WTC11 (cell line): Measurements from ENCODE around the gene KRT85. TPM values are rescaled to one million over a fixed set of nuclear protein-coding genes. Genes with fewer than 3 reads are reported as not detected.

Source experiments
- ATAC-seq: fragments of 200-7000 bp; cut with Tn5 transposase; 2 replicates; pipeline ENCODE4 v1.10.0; 2021; ENCODE audit warnings: mild to moderate bottlenecking, moderate library complexity
- CTCF ChIA-PET: fragments of 300-600 bp; sonication (Branson Sonifier 250); formaldehyde crosslinking; loops from one replicate; lab custom pipeline; 2021; ENCODE audit warnings: antibody characterized with exemption; lab: Charles Lee
- POLR2A ChIA-PET: fragments of 350-600 bp; sonication (Branson Sonifier 250); formaldehyde crosslinking; loops from one replicate; lab custom pipeline; 2021; ENCODE audit warnings: antibody characterized with exemption; lab: Charles Lee
- DNase-seq: peaks from one replicate; pipeline ENCODE4 v3.0.0; 2021; ENCODE audit warnings: low spot score
- H3K27ac Mint-ChIP-seq: 2 replicates; pipeline ENCODE4 v1.8.0; 2021; ENCODE audit warnings: mixed read lengths
- H3K27me3 Mint-ChIP-seq: 2 replicates; pipeline ENCODE4 v1.8.0; 2021; ENCODE audit warnings: low read depth, mild to moderate bottlenecking, moderate library complexity, mixed read lengths
- H3K36me3 Mint-ChIP-seq: 2 replicates; pipeline ENCODE4 v1.8.0; 2021; ENCODE audit warnings: mixed read lengths
- H3K4me1 Mint-ChIP-seq: 2 replicates; pipeline ENCODE4 v1.8.0; 2022; ENCODE audit warnings: mixed read lengths
- H3K4me3 Mint-ChIP-seq: 2 replicates; pipeline ENCODE4 v1.8.0; 2021; ENCODE audit warnings: mild to moderate bottlenecking, moderate library complexity, mixed read lengths
- H3K9me3 Mint-ChIP-seq: 2 replicates; pipeline ENCODE4 v1.8.0; 2021; ENCODE audit warnings: mixed read lengths
- ATF6 ChIP-seq: sonication (generic); formaldehyde crosslinking; IDR thresholded peaks from 2 replicates; pipeline ENCODE4 v1.8.1; 2023; ENCODE audit warnings: mild to moderate bottlenecking, missing genetic modification reagents
- CREB1 ChIP-seq: sonication (generic); formaldehyde crosslinking; IDR thresholded peaks from 2 replicates; pipeline ENCODE4 v1.8.0; 2023; ENCODE audit warnings: mild to moderate bottlenecking, missing genetic modification reagents
- E2F4 ChIP-seq: sonication (generic); formaldehyde crosslinking; IDR thresholded peaks from 2 replicates; pipeline ENCODE4 v1.8.1; 2022; ENCODE audit warnings: low read depth, mild to moderate bottlenecking, moderate library complexity, missing genetic modification reagents, borderline replicate concordance
- ERG ChIP-seq: fragments of 250-450 bp; sonication (Bioruptor Pico); IDR thresholded peaks from 2 replicates; pipeline ENCODE4 v1.8.0; 2021; ENCODE audit warnings: mild to moderate bottlenecking
- GRHL2 ChIP-seq: fragments of 250-450 bp; sonication (Bioruptor Pico); IDR thresholded peaks from 2 replicates; pipeline ENCODE4 v1.8.0; 2022; ENCODE audit warnings: mild to moderate bottlenecking, moderate library complexity; ENCODE audit not compliant: insufficient replicate concordance, severe bottlenecking
- HMGA2 ChIP-seq: fragments of 250-450 bp; sonication (Bioruptor Pico); IDR thresholded peaks from 2 replicates; pipeline ENCODE4 v1.4.0; 2021; ENCODE audit warnings: mild to moderate bottlenecking, moderate library complexity
- JAZF1 ChIP-seq: fragments of 250-450 bp; sonication (Bioruptor Pico); IDR thresholded peaks from 2 replicates; pipeline ENCODE4 v1.9.0; 2021; ENCODE audit warnings: moderate library complexity, mild to moderate bottlenecking, inconsistent platforms
- JUN ChIP-seq: sonication (generic); formaldehyde crosslinking; IDR thresholded peaks from 2 replicates; pipeline ENCODE4 v1.8.0; 2023; ENCODE audit warnings: mild to moderate bottlenecking, missing genetic modification reagents
- KAT7 ChIP-seq: sonication (generic); formaldehyde crosslinking; IDR thresholded peaks from 2 replicates; pipeline ENCODE4 v1.8.1; 2023; ENCODE audit warnings: missing genetic modification reagents, mild to moderate bottlenecking, borderline replicate concordance
- PRDM15 ChIP-seq: sonication (generic); formaldehyde crosslinking; IDR thresholded peaks from 2 replicates; pipeline ENCODE4 v1.8.0; 2022; ENCODE audit warnings: missing genetic modification reagents
- TEAD1 ChIP-seq: sonication (generic); formaldehyde crosslinking; IDR thresholded peaks from 2 replicates; pipeline ENCODE4 v1.8.0; 2022; ENCODE audit warnings: mild to moderate bottlenecking, missing genetic modification reagents
- TP53 ChIP-seq: sonication (generic); formaldehyde crosslinking; IDR thresholded peaks from 2 replicates; pipeline ENCODE4 v1.8.1; 2023; ENCODE audit warnings: mild to moderate bottlenecking, missing genetic modification reagents
- ZNF138 ChIP-seq: sonication (generic); formaldehyde crosslinking; conservative IDR thresholded peaks from 2 replicates; pipeline ENCODE4 v1.8.1; 2022; ENCODE audit warnings: mild to moderate bottlenecking, moderate library complexity, missing genetic modification reagents
- ZNF263 ChIP-seq: sonication (generic); formaldehyde crosslinking; IDR thresholded peaks from 2 replicates; pipeline ENCODE4 v1.8.1; 2022; ENCODE audit warnings: low read depth, mild to moderate bottlenecking, moderate library complexity, missing genetic modification reagents
- ZNF425 ChIP-seq: fragments of 250-450 bp; sonication (Bioruptor Pico); conservative IDR thresholded peaks from 2 replicates; pipeline ENCODE4 v1.9.0; 2021; ENCODE audit warnings: mild to moderate bottlenecking
- ZNF512 ChIP-seq: sonication (generic); formaldehyde crosslinking; IDR thresholded peaks from 2 replicates; pipeline ENCODE4 v1.8.1; 2022; ENCODE audit warnings: missing genetic modification reagents, borderline replicate concordance
- ZNF532 ChIP-seq: fragments of 250-450 bp; sonication (Bioruptor Pico); IDR thresholded peaks from 2 replicates; pipeline ENCODE4 v1.9.0; 2021; ENCODE audit warnings: mild to moderate bottlenecking, borderline replicate concordance
- ZNF671 ChIP-seq: fragments of 250-450 bp; sonication (Bioruptor Pico); IDR thresholded peaks from 2 replicates; pipeline ENCODE4 v1.8.0; 2021; ENCODE audit warnings: mild to moderate bottlenecking
- total RNA-seq: library from RNA; stranded (reverse); gene quantifications from 3 replicates; pipeline ENCODE4 v1.2.3, GENCODE V29; 2021

KRT85 gene
- total RNA-seq, 1 experiment from 2014 or later: not detected

- no peak for TF ChIP-seq ERG
Observed at GRCh38 chr12:52350021-52350620, 17.2 kb downstream of the KRT85 start (continued).

- Mint-ChIP-seq H3K27ac (no peak overlapping the region), H3K36me3 (no peaks in the 10 kb centered on the region), H3K27me3 (no peaks in the 10 kb centered on the region), H3K4me3 (no peak overlapping the region), H3K4me1 (0 out of 2 replicates have a peak, but pooled peaks cover 1% of the 10 kb centered on the region), H3K9me3 (no peaks in the 10 kb centered on the region)
- ATAC-seq: no peak
- no peak for DNase-seq
- CTCF ChIA-PET: no interaction called here
- POLR2A ChIA-PET: no interaction called here
- TF ChIP-seq E2F4 (CRISPR knock-in tag) (no peak), KAT7 (CRISPR knock-in tag) (no peak), JAZF1 (no peak), ZNF138 (CRISPR knock-in tag) (no peak), ZNF512 (CRISPR knock-in tag) (no peak), ZNF671 (no peak), HMGA2 (CRISPR knock-in tag) (no peak), CREB1 (CRISPR knock-in tag) (no peak), ZNF263 (CRISPR knock-in tag) (no peak), TEAD1 (no peak), GRHL2 (no peak), PRDM15 (CRISPR knock-in tag) (no peak), ATF6 (CRISPR knock-in tag) (no peak), TP53 (CRISPR knock-in tag) (no peak), ZNF532 (CRISPR knock-in tag) (no peak), JUN (CRISPR knock-in tag) (no peak), ZNF425 (no peak)
Observed at GRCh38 chr12:52349196-52349595, 18.1 kb downstream of the KRT85 start.
